C4-2B (cell line): ENCODE data around the gene SMIM24.

Source experiments
- ZFX ChIP-seq: fragments of 450-650 bp; IDR thresholded peaks from 2 replicates; pipeline ENCODE4 v1.6.1; 2017
- TF ChIP-seq, protein P1 (sequence below): fragments of 450-650 bp; conservative IDR thresholded peaks from 2 replicates; pipeline ENCODE4 v1.5.1; 2017; ENCODE audit warnings: mild to moderate bottlenecking

DNA sequence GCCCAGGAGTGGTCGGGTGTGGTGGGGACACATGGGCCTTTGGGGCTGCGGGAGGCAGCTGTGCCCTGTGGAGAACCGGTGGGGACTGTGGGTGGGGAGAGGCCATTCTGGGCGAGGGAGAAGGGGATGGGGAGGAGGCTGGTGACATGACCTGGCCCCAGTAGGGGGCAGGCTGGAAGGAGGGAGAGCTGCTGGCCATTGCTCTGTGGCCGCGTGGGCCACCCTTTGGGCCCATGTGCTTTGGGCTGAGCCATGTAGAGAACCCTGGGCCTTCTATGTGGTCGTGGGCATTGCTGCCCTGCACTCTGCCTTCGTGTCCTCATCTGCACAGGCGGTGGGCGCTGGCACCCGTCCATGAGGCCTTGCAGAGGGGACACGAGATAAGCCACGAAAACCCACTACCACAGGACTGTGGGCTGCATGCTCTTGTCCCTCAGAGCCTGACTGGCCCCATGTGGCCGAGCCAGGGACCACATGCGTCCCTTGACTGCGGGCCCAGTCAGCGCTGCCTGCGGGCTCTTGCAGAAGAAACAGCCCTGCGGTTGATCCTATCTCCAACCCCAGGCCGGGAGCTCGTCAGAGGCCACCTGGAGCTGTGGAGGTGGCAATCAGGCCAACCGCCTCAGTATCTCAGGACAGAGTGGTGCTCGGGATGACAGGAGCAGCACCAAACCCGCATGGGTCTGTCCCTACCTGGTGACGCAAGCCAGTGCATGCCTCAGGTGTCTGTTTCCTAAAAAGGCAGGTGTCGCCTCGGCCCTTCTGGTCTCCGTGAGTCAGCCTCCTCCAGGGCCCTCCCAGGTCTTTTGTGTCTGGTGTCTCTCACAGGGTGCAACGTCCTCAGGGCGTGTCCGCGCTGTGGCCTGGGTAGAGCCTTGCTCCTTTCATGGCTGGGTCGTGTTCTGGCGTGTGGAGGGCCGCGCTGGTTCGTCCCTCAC is 40.1 kb upstream of the SMIM24 start:
- TF ChIP-seq, protein P1, sequence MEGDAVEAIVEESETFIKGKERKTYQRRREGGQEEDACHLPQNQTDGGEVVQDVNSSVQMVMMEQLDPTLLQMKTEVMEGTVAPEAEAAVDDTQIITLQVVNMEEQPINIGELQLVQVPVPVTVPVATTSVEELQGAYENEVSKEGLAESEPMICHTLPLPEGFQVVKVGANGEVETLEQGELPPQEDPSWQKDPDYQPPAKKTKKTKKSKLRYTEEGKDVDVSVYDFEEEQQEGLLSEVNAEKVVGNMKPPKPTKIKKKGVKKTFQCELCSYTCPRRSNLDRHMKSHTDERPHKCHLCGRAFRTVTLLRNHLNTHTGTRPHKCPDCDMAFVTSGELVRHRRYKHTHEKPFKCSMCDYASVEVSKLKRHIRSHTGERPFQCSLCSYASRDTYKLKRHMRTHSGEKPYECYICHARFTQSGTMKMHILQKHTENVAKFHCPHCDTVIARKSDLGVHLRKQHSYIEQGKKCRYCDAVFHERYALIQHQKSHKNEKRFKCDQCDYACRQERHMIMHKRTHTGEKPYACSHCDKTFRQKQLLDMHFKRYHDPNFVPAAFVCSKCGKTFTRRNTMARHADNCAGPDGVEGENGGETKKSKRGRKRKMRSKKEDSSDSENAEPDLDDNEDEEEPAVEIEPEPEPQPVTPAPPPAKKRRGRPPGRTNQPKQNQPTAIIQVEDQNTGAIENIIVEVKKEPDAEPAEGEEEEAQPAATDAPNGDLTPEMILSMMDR = no peak
- TF ChIP-seq ZFX = no peak
